ENCODE results near the gene HDAC4. TPM values are rescaled to one million over a fixed set of nuclear protein-coding genes. Genes with fewer than 3 reads are reported as not detected.
"Not testable (repeated sequence)": the region's sequence is repeated elsewhere in the genome, so short reads cannot be mapped to it uniquely, and the experiment has no call there.

HDAC4 gene
- total RNA-seq, 1 donor from 2014 or later, result 29.4 TPM

- DNase-seq (ENCODE audit: low read depth), result no peak
Measured at GRCh38 chr2:239049421-239050251, 351.2 kb downstream of the HDAC4 start.

GRCh38 chr2:239048736-239049135, 352.1 kb downstream of the HDAC4 start:
- DNase-seq (ENCODE audit: low read depth), result no peak

GRCh38 chr2:239047861-239048260, 353.0 kb downstream of the HDAC4 start:
- no peak for DNase-seq (ENCODE audit: low read depth)

GRCh38 chr2:239047420-239047819, 353.4 kb downstream of the HDAC4 start:
- no peak for DNase-seq (ENCODE audit: low read depth)

GRCh38 chr2:239046822-239047221, 354.0 kb downstream of the HDAC4 start:
- DNase-seq (ENCODE audit: low read depth), result no peak

GRCh38 chr2:239044336-239044735, 356.5 kb downstream of the HDAC4 start:
- no peak for DNase-seq (ENCODE audit: low read depth)

- no peak for DNase-seq (ENCODE audit: low read depth)
Measured at GRCh38 chr2:239043326-239043725, 357.5 kb downstream of the HDAC4 start.

- DNase-seq (ENCODE audit: low read depth), result no peak
Measured at GRCh38 chr2:239042551-239043320, 358.1 kb downstream of the HDAC4 start.

- DNase-seq (ENCODE audit: low read depth), result no peak
Measured at GRCh38 chr2:239042046-239042445, 358.8 kb downstream of the HDAC4 start.

GRCh38 chr2:239041062-239041461, 359.8 kb downstream of the HDAC4 start:
- DNase-seq (ENCODE audit: low read depth), result no peak

GRCh38 chr2:239040152-239040761, 360.6 kb downstream of the HDAC4 start:
- DNase-seq (ENCODE audit: low read depth), result no peak

GRCh38 chr2:239039479-239039861, 361.4 kb downstream of the HDAC4 start:
- DNase-seq (ENCODE audit: low read depth), result no peak

- DNase-seq (ENCODE audit: low read depth), result no peak
Measured at GRCh38 chr2:239038773-239039478, 361.9 kb downstream of the HDAC4 start.

- DNase-seq (ENCODE audit: low read depth), result not testable (repeated sequence)
Measured at GRCh38 chr2:239038284-239038683, 362.5 kb downstream of the HDAC4 start.

- DNase-seq (ENCODE audit: low read depth), result no peak
Measured at GRCh38 chr2:239037559-239037910, 363.3 kb downstream of the HDAC4 start.

- DNase-seq (ENCODE audit: low read depth), result no peak
Measured at GRCh38 chr2:239036819-239037558, 363.8 kb downstream of the HDAC4 start.

GRCh38 chr2:239035997-239036731, 364.7 kb downstream of the HDAC4 start:
- no peak for DNase-seq (ENCODE audit: low read depth)

- DNase-seq (ENCODE audit: low read depth), result no peak
Measured at GRCh38 chr2:239035361-239035814, 365.4 kb downstream of the HDAC4 start.

GRCh38 chr2:239034561-239035341, 366.1 kb downstream of the HDAC4 start:
- DNase-seq (ENCODE audit: low read depth), result no peak
